ENCODE data around the gene CIITA.

Gene CIITA

GRCh38 chr16:10835281-10835931 lies 41.6 kb upstream of the CIITA start:
- no peaks in the 10 kb centered on the region for H3K4me1 ChIP-seq (ENCODE audit: control insufficient read depth, insufficient read depth, low read length)
- H3K27ac ChIP-seq (ENCODE audit: insufficient read depth, low read depth, low read length, poor library complexity, severe bottlenecking), result no peak overlapping the region
- H3K4me3 ChIP-seq (ENCODE audit: insufficient read depth, low read depth, low read length), result no peak overlapping the region
- no peaks in the 10 kb centered on the region for H3K36me3 ChIP-seq (ENCODE audit: control insufficient read depth, insufficient read depth, low read length)
- WGBS, 2 experiments, result 84% methylated on average over 7 of the region's 7 CpGs
- H3K27me3 ChIP-seq (ENCODE audit: control insufficient read depth, insufficient read depth, low read length, poor library complexity, severe bottlenecking), result no peaks in the 10 kb centered on the region
- no peaks in the 10 kb centered on the region for H3K9me3 ChIP-seq (ENCODE audit: control insufficient read depth, low read length)

DNA sequence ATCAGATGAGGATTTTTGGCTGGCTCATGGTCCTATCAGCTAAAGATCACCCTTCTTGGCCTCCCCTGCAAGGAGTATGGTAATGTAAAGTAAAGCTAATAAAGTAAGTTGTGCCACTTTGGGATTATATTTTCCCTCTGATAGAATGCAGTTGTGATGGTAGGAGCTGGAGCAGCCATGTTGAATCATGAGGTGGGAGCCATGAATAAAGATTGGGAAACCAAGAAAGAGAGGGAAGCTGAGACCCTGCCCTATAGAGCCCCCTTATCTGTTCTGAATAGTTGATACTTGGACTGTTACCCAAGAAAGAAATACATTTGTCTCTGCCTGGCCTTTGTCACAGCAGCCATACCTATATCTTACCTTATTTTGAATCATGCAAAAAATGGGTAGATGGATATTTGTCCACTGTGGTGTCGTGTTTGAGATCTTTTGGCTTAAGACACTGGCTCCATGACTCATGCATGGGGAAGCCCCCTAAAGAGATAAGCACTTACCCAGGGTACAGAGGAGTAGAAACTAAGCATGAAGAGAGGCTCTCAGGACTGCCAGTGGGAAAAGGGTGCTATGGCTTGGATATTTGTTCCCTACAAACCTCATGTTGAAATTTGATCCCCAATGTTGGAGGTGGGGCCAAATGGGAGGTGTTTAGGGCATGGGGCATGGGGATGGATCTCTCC lies 40.7 kb upstream of the CIITA start:
- H3K4me3 ChIP-seq (ENCODE audit: insufficient read depth, low read depth, low read length), result no peak overlapping the region
- no peak overlapping the region for H3K27ac ChIP-seq (ENCODE audit: insufficient read depth, low read depth, low read length, poor library complexity, severe bottlenecking)
- H3K36me3 ChIP-seq (ENCODE audit: control insufficient read depth, insufficient read depth, low read length), result no peaks in the 10 kb centered on the region
- no peaks in the 10 kb centered on the region for H3K9me3 ChIP-seq (ENCODE audit: control insufficient read depth, low read length)
- H3K4me1 ChIP-seq (ENCODE audit: control insufficient read depth, insufficient read depth, low read length), result no peaks in the 10 kb centered on the region
- H3K27me3 ChIP-seq (ENCODE audit: control insufficient read depth, insufficient read depth, low read length, poor library complexity, severe bottlenecking), result no peaks in the 10 kb centered on the region
- WGBS, 2 experiments, result 88 to 100% methylated on average over 1 of the region's 1 CpG

DNA sequence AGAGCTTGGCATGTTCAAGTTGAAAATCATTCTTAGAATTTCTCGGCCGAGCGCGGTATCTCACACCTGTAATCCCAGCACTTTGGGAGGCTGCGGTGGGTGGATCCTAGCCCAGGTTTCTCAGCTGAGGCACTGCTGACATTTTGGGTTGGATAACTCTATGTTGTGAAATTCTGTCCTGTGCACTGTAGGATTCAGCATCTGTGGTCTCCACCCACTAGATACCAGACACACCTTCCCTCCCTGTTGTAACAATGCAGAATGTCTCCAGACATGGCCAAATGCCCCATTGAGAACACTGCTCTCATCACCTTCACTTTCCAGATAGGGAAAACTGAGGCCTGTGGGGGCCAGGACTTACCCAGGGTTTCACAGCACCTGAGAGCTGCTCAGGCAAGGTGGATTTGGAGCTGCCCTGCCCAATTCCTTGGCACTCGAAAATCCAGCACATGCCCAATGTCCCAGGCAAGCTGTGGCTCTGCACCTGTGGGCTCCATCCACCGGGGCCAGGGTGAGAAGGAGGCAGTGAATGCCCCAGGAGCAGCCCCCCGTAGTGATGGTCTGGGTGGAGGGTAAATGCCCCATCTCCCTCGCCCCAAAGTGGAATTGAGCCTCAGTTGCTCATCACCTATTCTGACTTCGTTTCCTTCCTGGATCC lies 38.3 kb upstream of the CIITA start:
- H3K4me1 ChIP-seq (ENCODE audit: control insufficient read depth, insufficient read depth, low read length), result no peaks in the 10 kb centered on the region
- no peaks in the 10 kb centered on the region for H3K27me3 ChIP-seq (ENCODE audit: control insufficient read depth, insufficient read depth, low read length, poor library complexity, severe bottlenecking)
- WGBS, 2 experiments, result 91% methylated on average over 10 of the region's 10 CpGs
- H3K4me3 ChIP-seq (ENCODE audit: insufficient read depth, low read depth, low read length), result no peak overlapping the region
- H3K27ac ChIP-seq (ENCODE audit: insufficient read depth, low read depth, low read length, poor library complexity, severe bottlenecking), result no peak overlapping the region
- H3K36me3 ChIP-seq (ENCODE audit: control insufficient read depth, insufficient read depth, low read length), result no peaks in the 10 kb centered on the region
- no peaks in the 10 kb centered on the region for H3K9me3 ChIP-seq (ENCODE audit: control insufficient read depth, low read length)

DNA sequence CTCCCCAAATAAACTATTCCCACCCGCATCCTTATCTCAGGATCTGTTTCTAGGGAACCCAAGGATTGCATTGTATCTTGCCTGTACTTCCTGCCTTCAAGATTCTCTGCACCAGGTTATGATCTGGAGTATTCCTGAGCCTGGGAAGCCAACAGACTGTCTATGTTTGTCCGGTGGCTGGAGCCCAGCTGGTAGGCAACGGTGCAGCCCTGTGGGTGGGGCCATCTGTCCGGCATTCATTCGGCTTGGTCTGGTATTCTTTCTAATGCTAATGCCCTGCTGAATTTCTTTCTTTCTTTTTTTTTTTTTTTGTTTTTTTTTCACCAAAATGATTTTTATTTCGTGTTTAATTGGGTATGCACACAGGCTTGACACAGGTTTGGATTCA lies 37.7 kb upstream of the CIITA start:
- H3K36me3 ChIP-seq (ENCODE audit: control insufficient read depth, insufficient read depth, low read length), result no peaks in the 10 kb centered on the region
- H3K4me1 ChIP-seq (ENCODE audit: control insufficient read depth, insufficient read depth, low read length), result no peaks in the 10 kb centered on the region
- no peak overlapping the region for H3K4me3 ChIP-seq (ENCODE audit: insufficient read depth, low read depth, low read length)
- H3K27ac ChIP-seq (ENCODE audit: insufficient read depth, low read depth, low read length, poor library complexity, severe bottlenecking), result no peak overlapping the region
- H3K27me3 ChIP-seq (ENCODE audit: control insufficient read depth, insufficient read depth, low read length, poor library complexity, severe bottlenecking), result no peaks in the 10 kb centered on the region
- H3K9me3 ChIP-seq (ENCODE audit: control insufficient read depth, low read length), result no peaks in the 10 kb centered on the region
- WGBS, 2 experiments, result 50 to 56% methylated on average over 5 to 6 of the region's 6 CpGs

DNA sequence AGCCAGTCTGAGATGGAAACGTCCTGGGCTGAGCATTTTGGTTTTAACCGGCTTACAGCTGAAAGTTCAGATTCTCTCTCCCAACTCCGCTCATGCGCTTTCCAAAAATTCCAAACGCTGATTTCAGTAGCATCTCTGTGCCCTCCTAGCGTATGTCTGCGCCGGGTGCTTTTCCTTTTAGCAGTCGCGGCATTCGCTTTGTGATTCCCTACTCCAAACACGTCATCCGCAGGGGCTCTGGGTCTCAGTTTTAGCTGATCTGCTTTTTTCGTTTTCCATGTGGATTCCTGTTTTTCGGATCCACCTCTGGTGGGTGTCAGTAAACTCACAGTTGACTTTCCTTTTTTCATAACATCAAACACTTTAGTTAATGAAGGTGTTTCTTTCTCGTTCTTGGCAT lies 36.3 kb upstream of the CIITA start:
- H3K4me1 ChIP-seq (ENCODE audit: control insufficient read depth, insufficient read depth, low read length), result no peaks in the 10 kb centered on the region
- no peaks in the 10 kb centered on the region for H3K27me3 ChIP-seq (ENCODE audit: control insufficient read depth, insufficient read depth, low read length, poor library complexity, severe bottlenecking)
- no peak overlapping the region for H3K27ac ChIP-seq (ENCODE audit: insufficient read depth, low read depth, low read length, poor library complexity, severe bottlenecking)
- no peaks in the 10 kb centered on the region for H3K9me3 ChIP-seq (ENCODE audit: control insufficient read depth, low read length)
- H3K36me3 ChIP-seq (ENCODE audit: control insufficient read depth, insufficient read depth, low read length), result no peaks in the 10 kb centered on the region
- WGBS, 2 experiments, result 89 to 91% methylated on average over 16 of the region's 16 CpGs
- no peak overlapping the region for H3K4me3 ChIP-seq (ENCODE audit: insufficient read depth, low read depth, low read length)

- no peaks in the 10 kb centered on the region for H3K27me3 ChIP-seq (ENCODE audit: control insufficient read depth, insufficient read depth, low read length, poor library complexity, severe bottlenecking)
- H3K4me1 ChIP-seq (ENCODE audit: control insufficient read depth, insufficient read depth, low read length), result no peaks in the 10 kb centered on the region
- no peak overlapping the region for H3K27ac ChIP-seq (ENCODE audit: insufficient read depth, low read depth, low read length, poor library complexity, severe bottlenecking)
- no peaks in the 10 kb centered on the region for H3K36me3 ChIP-seq (ENCODE audit: control insufficient read depth, insufficient read depth, low read length)
- H3K9me3 ChIP-seq (ENCODE audit: control insufficient read depth, low read length), result no peaks in the 10 kb centered on the region
- WGBS, 2 experiments, result 93 to 95% methylated on average over 14 of the region's 14 CpGs
- no peak overlapping the region for H3K4me3 ChIP-seq (ENCODE audit: insufficient read depth, low read depth, low read length)
Observed at GRCh38 chr16:10846213-10846998, 30.6 kb upstream of the CIITA start.

DNA sequence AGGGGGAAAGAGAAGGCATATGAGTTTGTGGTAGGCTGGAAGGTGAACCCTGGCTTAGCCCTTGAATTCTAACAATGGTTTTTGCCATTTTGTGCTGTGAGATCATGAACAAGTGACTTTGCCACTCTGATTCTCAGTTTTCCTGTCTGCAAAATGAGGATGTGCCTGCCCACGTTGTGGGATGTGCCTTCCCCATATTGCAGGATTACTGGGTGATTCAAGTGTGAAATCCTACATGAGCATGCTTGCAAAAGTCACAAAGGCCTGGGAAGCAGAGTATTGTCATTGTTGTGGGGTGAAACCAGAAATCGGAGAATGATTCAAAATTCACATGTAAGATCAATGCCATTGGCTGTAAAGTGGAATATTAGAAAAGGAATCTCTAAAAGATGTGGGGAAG lies 29.8 kb upstream of the CIITA start:
- Histone ChIP-seq H3K9me3 (ENCODE audit: control insufficient read depth, low read length) (no peaks in the 10 kb centered on the region), H3K4me1 (ENCODE audit: control insufficient read depth, insufficient read depth, low read length) (no peaks in the 10 kb centered on the region), H3K4me3 (ENCODE audit: insufficient read depth, low read depth, low read length) (no peak overlapping the region), H3K36me3 (ENCODE audit: control insufficient read depth, insufficient read depth, low read length) (no peaks in the 10 kb centered on the region), H3K27me3 (ENCODE audit: control insufficient read depth, insufficient read depth, low read length, poor library complexity, severe bottlenecking) (no peaks in the 10 kb centered on the region), H3K27ac (ENCODE audit: insufficient read depth, low read depth, low read length, poor library complexity, severe bottlenecking) (no peak overlapping the region)
- WGBS, 2 experiments, result 76 to 77% methylated on average over 2 of the region's 2 CpGs

- WGBS, 2 experiments, result 81% methylated on average over 7 of the region's 7 CpGs
- H3K4me1 ChIP-seq (ENCODE audit: control insufficient read depth, insufficient read depth, low read length), result no peaks in the 10 kb centered on the region
Observed at GRCh38 chr16:10849736-10850477, 27.1 kb upstream of the CIITA start.

DNA sequence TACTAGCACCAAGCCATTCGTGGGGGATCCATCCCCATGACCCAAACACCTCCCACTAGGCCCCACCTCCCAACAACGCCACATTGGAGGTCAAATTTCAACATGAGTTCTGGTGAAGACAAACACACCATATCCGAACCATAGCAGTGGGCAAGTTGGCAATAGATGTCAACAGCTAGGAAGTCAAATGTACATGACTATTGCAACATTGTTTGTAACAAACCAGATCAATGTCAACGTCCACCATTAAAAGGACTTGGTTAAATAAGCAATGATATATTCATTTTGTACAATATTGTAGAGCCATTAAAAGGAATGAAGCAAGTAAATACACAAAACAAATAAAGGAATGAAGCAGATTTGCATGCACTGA lies 26.5 kb upstream of the CIITA start:
- H3K4me3 ChIP-seq (ENCODE audit: insufficient read depth, low read depth, low read length), result no peak overlapping the region
- no peaks in the 10 kb centered on the region for H3K4me1 ChIP-seq (ENCODE audit: control insufficient read depth, insufficient read depth, low read length)
- WGBS, 2 experiments, result 83 to 88% methylated on average over 3 to 4 of the region's 4 CpGs
- no peaks in the 10 kb centered on the region for H3K36me3 ChIP-seq (ENCODE audit: control insufficient read depth, insufficient read depth, low read length)
- no peaks in the 10 kb centered on the region for H3K27me3 ChIP-seq (ENCODE audit: control insufficient read depth, insufficient read depth, low read length, poor library complexity, severe bottlenecking)
- no peak overlapping the region for H3K27ac ChIP-seq (ENCODE audit: insufficient read depth, low read depth, low read length, poor library complexity, severe bottlenecking)
- no peaks in the 10 kb centered on the region for H3K9me3 ChIP-seq (ENCODE audit: control insufficient read depth, low read length)

More at GRCh38 chr16:10849736-10850477, 27.1 kb upstream of the CIITA start:
- no peaks in the 10 kb centered on the region for H3K36me3 ChIP-seq (ENCODE audit: control insufficient read depth, insufficient read depth, low read length)
- H3K27ac ChIP-seq (ENCODE audit: insufficient read depth, low read depth, low read length, poor library complexity, severe bottlenecking), result no peak overlapping the region
- H3K27me3 ChIP-seq (ENCODE audit: control insufficient read depth, insufficient read depth, low read length, poor library complexity, severe bottlenecking), result no peaks in the 10 kb centered on the region
- H3K9me3 ChIP-seq (ENCODE audit: control insufficient read depth, low read length), result no peaks in the 10 kb centered on the region
- H3K4me3 ChIP-seq (ENCODE audit: insufficient read depth, low read depth, low read length), result no peak overlapping the region

Data from ectodermal cell (in vitro differentiated cells).